Renal cortical epithelial cell (primary cell): Measurements from ENCODE around the gene VAPA. TPM values are rescaled to one million over a fixed set of nuclear protein-coding genes. Genes with fewer than 3 reads are reported as not detected.
"Not testable (repeated sequence)": the region's sequence is repeated elsewhere in the genome, so short reads cannot be mapped to it uniquely, and the experiment has no call there.

ENCODE experiments used
- DNase-seq: peaks from one replicate; pipeline ENCODE4 v3.0.0-alpha.2; 2011; ENCODE audit warnings: low read depth
- total RNA-seq: library from RNA; depleted of rRNA; stranded (reverse); fragments of >200 nt; gene quantifications from 2 replicates; pipeline ENCODE4 v1.2.3, GENCODE V29; 2014

The VAPA gene
- total RNA-seq, 1 donor from 2014 or later, result 403 TPM

DNA sequence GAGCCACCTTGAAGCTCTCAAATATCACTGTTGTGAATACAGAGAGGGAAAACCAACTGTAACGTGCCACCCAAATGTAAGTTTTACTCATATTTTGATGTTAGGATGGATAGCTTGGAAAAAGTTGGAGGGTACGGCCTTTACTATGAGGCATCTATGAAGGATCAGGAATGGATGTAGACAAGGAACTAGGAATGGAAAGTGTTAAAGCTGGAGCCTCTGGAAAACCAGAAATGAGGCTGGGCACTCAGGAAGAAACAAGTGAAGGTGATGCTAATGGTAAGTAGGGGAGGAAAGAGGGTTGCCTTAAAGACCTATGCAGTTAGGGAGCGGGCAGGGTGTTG is 27.8 kb upstream of the VAPA start:
- no peak for DNase-seq

DNA sequence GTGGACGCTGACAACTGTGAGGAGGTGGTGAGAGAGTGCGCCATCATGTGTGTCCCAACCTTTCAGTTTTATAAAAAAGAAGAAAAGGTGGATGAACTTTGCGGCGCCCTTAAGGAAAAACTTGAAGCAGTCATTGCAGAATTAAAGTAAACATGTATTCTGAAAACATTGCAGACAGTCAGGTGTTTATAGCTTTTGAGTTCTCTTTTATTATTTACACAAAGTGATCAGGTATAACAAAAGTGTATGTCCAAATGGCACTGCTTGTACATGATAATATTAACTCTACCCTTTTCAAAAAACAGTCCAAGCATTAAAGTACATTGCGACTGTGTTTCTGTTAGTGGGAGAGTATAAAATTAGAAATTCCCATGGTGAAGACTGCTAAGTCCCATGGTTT is 25.8 kb upstream of the VAPA start:
- DNase-seq, result no peak

DNA sequence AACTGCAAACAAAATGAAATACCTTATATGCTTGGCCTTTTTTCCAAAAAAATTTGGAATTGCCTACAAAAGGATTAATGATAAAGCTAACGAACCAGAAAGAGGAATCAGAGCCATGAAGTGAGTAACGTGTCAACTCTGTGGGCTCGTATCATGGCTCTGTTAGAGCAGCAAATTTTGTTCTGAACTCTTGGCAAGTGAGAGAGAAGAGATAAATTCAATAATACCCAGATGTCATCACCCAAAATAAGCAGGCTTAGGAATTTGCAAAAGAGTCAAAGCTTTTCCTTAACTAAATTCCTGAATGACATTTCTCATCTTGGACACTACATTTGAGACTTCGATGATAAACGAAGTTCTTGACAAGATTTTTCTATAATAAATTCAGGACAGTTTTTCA is 23.6 kb upstream of the VAPA start:
- no peak for DNase-seq

DNA sequence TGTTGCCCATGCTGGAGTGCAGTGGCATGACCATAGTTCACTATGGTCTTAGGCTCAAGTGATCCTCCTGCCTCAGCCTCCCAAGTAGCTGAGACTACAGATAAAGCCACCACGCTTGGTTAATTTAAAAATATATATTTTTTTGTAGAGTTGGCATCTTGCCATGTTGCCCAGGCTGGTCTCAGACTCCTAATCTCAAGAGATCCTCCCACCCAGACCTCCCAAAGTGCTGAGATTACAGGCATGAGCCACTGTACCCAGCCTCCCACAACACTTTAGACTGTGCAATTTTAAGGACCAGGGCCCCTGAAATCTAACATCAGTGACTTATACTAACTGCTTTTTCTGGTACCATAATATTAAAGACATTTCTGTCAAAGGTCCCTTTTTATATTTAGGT is 22.9 kb upstream of the VAPA start:
- DNase-seq, result no peak

DNA sequence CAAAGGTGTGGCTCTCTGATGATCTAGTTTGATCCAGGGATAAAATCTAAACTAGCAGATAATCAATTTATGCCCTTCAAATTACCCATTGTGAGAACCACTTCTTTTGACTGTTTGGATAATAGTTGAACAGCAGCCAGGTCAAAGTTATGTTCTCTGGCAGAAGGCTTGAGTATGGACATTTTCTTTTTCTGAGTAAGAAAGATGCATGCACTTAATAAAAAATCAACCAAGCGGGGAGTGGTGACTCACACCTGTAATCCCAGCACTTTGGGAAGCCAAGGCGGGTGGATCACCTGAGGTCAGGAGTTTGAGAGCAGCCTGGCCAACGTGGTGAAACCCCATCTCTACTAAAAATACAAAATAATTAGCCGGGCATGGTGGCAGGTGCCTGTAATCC is 22.3 kb upstream of the VAPA start:
- DNase-seq, result peak; percentile 84

DNA sequence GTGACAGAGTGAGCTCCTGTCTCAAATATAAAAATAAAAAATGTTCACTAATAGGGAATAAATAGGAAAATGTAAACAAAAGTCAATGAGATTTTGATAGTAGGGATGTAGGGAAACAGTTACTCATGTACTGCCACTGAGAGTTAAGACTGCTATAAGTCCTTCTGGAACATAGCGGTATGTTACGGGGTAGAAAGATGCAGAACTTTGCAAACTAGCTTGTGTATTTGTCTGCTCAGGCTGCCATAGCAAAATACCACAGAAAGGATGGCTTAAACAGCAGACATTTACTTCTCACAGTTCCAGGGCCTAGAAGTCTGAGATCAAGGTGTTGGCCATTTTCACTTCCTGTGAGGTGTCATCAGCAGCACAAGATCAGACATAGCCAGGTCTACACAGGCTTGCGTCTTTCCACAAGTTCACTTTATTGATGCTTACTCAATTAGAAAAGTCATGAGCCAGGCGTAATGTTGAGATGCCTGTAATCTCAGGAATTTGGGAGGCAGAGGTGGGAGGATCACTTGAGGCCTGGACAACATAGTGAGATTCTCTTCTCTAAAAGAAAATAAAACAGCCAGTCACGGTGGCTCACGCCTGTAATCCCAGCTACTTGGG is 19.3 kb upstream of the VAPA start:
- no peak for DNase-seq

DNA sequence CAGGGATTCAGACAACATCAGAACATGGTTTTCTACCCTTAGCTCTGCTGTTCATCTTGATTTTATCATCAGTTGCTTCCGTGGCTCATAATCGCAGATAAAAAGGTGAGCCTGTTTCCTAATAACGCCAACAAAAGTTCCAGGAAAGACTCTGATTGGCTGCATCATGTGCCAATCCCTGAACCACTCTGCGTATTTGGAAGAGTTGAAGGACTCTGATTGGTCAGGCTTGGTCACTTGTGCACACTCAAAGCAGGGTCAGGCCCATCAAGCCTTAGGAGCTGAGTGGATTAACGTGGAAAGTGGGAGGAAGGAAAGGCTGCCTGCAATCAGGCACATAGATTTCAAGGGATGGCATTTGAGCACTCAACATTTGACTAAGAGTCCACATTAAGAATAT is 16.7 kb upstream of the VAPA start:
- no peak for DNase-seq

DNA sequence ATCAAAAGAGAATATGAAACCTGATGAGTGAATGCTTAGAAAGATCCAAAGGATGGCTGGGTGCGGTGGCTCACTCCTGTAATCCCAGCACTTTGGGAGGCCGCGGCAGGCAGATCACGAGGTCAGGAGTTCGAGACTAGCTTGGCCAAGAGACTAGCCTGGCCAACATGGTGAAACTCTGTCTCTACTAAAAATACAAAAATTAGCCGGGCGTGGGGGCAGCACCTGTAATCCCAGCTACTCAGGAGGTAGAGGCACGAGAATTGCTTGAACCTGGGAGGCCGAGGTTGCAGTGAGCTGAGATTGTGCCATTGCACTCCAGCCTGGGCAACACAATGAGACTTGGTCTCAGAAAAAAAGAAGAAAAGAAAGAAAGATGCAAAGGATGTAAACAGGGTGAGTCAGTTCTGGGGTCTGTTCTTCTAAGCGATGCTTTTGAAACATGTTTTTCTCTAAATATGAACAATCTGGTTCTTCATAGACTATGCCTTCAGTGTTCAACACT is 16.0 kb upstream of the VAPA start:
- DNase-seq, result not testable (repeated sequence)

DNA sequence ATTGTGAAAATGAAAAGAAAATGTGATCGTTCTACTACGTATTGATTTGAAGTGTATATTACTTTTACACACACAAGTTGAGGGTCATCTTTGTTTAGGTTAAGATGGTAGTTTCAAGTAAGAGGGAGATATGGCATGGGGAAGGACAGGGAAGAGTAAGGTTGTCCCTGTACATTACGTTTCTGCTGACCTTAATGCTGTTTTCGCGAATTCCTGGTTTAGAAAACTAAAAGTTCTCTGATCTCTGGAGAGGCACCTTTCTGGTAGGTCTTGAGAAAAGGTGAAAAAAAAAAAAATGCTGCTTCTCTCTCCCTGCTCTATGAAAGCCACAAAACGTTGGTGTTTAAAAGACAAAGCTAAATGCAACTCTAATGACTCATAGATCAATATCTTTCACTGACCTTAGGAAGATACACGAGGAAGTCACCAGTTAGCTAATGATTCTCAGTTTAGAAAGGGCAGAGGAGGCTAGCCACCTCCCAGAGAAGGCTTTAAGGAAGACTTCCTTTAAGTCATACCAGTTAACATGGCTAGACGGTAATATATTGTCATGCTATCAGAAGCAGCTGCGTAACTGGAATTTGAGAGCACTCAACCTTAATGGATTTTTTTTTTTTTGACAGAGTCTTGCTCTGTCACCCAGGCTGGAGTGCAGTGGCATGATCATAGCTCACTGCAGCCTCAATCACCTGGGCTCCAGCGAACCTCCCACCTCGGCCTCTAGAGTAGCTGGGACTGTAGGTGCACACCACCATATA is 14.8 kb upstream of the VAPA start:
- peak; percentile 91 for DNase-seq

DNA sequence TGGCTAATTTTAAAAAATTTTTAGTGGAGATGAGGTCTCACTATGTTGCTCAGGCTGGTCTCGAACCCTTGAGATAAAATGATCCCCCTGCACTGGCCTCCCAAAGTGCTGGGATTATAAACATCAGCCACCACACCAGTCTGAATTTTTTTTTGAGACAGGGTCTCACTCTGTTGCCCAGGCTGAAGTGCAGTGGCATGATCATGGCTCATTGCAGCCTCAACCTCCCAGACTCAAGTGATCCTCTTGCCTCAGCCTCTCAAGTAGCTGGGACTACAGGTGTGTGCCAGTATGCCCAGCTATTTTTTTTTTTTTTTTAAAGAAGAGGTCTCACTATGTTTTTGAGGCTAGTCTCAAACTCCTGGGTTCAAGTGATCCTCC is 14.3 kb upstream of the VAPA start:
- DNase-seq, result not testable (repeated sequence)

DNA sequence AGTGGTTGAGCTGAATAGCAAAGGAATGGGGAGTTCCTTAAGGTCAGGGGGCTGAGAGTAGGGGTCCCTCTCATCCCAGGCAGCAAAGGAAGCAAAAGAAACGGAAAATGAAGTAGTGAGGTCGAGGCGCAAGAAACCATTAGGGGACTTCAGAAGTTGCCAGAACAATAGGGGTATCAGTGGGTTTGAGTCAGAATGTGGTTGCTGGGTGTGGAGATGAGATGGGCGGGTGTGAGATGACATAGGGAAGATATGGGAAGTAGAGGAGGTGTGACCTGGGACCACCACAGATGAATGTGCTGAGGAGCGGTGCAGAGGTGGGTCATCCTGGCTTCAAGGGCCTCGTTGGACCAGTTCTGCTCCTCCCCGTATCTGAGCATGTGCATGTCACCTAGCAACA is 13.1 kb upstream of the VAPA start:
- no peak for DNase-seq

DNA sequence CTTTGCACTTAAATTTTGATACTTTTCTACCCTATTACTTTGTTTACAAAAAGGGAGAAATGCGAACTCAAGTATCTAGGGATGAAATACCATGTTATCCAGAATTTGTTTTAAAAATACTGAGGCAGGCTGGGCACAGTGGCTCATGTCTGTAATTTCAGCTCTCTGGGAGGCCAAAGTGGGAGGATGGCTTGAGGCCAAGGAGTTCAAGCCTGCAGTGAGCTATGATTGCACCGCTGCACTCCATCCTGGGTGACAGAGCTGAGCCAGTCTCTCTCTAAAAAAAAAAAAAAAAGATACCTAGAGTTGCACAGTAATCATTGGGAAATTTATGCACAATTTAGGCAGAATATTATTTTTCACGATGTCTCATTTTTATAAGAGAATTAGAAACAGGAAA is 12.4 kb upstream of the VAPA start:
- DNase-seq, result peak; percentile 41

DNA sequence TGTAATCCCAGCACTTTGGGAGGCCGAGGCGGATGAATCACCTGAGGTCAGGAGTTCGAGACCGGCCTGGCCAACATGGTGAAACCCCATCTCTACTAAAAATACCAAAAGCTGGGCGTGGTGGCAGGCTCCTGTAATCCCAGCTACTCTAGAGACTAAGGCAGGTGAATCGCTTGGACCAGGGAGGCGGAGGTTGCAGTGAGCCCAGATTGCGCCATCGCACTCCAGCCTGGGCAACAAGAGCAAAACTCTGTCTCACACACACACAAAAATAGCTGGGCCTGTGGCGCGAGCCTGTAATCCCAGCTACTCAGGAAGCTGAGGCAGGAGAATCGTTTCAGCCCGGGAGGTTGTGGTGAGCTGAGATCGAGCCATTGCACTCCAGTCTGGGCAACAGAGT is 11.6 kb upstream of the VAPA start:
- DNase-seq, result not testable (repeated sequence)

DNA sequence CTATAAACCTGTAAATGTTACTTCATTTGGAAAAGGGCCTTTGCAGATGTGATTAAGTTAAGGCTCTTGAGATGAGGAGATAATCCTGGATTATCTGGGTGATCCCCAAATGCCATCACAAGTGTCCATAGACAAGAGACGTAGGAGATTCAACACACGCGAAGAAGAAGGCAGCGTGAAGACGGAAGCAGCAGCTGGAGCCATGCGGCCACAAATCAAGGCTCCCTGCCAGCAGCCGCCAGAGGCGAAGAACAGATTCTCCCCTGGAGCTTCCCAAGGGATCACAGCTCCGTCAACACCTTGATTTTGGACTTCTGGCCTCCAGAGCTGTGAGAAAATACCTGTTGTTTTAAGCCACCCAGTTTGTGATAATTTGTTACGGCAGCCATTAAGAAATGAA is 11.0 kb upstream of the VAPA start:
- DNase-seq, result no peak

DNA sequence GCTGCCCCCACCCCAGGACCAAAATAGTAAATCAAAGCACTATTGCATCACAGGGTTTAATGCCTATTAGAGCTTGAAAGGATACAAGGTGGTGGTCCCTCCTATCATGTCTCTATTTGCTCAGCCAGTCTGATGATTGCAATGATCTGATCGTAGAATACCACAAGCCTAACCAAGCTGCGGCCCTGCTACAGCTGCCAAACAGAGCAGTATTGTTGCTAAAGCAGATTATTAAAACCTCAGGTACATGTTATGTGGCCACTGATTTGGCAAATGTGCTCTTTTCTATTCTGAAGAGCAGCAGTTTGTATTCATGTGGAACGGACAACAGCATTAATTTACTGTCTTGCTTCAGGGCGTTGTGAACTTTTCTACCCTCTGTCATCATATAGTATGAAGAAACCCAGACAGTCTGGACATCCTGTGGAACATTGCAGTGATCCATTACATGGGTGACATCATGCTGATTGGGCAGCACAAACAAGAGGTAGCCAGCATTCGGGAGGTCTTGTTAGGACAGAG is 8.4 kb upstream of the VAPA start:
- peak; percentile 92 for DNase-seq

DNA sequence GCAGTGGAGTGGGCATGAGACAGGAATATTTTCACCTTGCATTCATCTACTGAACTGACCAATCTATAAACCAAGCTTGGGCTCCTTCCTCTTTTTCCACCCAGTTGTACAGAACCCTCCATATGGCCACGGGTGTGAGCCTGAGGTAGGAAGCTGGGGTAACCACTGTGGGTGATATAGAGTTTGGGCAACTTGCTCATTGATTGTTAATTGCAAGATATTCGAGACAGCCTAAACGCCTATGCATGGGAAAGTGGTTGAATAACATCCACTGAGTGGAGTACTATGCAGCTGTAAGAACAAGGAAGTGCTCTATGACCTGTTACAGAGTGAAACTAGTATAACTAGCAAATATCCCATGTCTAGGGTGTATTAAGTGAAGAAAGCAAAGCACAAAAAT is 7.3 kb upstream of the VAPA start:
- no peak for DNase-seq

DNA sequence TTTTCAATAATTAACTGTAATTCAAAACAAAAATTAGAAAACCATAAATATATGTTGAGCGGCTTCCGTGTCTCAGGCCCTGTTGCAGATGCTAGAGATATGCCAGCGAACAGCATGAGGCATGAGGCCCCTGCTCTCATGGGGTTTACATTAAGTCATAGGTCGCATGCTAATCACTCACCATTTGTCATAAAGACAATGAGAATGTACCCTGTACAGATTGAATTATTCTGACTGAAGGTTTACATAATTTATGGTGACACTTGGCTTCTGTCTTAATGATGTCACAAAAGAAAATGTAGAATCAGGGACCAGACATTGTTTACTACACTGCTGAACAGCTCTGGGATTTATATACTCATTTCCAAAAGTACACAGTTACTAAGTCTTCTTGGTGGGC is 5.9 kb upstream of the VAPA start:
- no peak for DNase-seq

DNA sequence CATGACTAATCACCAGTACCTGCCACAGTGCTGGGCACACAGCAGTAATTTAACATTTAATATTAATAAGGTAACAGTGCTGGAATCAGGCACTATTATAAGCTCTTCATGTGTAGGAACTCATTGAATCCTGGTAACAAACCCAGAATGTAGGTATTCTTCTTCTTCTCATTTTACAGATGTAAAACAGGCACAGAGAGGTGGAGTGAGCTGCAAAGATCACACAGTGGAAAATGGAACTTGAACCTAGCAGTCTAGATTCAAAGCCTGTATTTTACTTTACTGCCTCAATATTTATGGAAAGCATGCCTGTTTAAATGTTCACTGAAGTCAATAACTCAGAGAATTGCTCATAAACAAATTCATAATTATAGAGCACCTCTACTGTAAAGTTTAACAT is 3.7 kb upstream of the VAPA start:
- DNase-seq, result no peak

DNA sequence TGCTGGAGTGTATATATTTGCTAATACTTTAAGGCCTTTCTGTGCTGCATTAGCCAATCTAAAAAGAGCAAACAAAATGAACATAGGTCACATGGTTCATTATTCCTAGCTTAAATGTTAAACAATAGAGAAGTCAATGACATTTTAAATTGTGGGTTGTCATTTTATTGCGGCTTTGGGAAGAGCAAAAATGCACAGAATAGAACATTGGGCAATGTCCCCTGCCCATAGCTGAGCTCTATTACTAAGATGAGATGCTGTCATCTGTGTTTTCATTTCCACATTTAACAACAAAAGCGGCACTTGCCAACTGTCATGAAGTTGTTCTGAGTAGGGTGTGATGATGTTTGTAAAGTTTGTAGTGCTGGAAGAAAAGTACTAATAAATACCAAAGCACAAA is 3.2 kb upstream of the VAPA start:
- no peak for DNase-seq

DNA sequence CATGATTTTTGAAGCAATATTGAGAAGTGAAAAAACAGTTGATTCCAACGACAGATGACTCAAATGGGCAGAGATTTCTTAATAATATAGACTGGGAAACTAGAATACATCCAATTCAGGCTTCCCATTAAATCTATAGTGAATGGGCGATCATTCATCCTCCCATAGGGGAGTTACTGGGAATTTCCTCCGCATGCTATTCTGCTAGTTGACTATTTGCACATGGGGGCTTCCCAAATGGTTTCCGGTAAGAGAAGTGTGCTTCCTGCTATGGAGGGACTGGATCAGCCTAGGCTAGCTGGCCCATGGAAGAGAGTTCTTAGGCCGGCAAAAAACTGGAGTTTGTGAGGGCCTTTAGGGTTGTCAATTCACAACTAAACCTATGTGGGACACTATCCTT is 2.6 kb upstream of the VAPA start:
- DNase-seq, result no peak

DNA sequence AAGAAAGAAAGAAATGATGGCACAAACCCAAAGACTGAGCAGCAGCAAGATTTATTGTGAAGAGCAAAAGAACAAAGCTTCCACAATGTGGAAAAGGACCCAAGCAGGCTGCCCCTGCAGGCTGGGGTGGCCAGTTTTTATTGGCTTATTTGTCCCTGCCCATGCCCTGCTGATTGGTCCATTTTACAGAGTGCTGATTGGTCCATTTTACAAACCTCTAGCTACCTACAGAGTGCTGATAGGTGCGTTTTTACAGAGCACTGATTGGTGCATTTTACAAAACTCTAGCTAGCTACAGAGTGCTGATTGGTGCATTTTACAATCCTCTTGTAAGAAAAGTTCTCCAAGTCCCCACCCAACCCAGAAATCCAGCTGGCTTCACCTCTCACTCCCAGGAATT is 1.5 kb upstream of the VAPA start:
- DNase-seq, result not testable (repeated sequence)

DNA sequence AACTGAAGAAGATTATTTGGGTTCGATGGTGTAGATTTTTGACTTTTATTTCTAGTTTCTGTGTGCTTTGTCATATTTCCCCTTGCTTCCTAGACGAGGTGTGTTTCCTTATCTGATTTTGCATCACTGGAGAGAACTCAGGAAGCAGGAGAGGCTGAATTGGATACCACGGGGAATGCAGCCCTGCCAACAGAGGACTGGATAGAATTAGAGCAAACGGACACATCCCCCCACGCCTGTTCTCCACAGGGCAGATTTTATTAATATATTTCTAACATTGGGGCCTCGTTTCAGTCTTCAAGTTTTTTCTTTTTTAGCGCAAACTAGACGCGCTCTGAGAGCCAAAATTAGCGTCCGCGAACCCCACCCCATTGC is 678 bp upstream of the VAPA start:
- DNase-seq, result no peak

DNA sequence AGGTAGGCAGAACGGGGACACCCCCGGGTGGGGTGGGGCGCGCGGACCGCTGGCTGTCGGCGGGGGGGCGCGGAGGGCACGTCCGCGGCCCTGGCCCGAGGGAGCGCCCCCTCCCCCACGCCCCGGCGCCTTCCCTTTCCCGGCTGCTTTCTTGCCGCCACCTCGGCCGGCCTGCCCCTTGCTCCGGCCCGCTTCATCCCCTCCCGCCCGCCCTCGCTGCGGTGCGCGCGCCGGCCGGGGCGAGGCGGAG is 443 bp downstream of the VAPA start:
- DNase-seq, result no peak
